HepG2 (cell line): ENCODE data around the gene SUSD3. TPM values are rescaled to one million over a fixed set of nuclear protein-coding genes. Genes with fewer than 3 reads are reported as not detected.

Experiments
- ATAC-seq: fragments of 200-7000 bp; cut with Tn5 transposase; 3 replicates; pipeline ENCODE4 v1.9.1; 2020; ENCODE audit warnings: mild to moderate bottlenecking, moderate library complexity
- BruUV-seq: library from RNA; stranded (reverse); fragments of 400-500 nt; replicated peaks from 2 replicates; lab custom pipeline; 2021; lab: Mats Ljungman, UMichigan
- CTCF ChIA-PET: fragments of 300-600 bp; formaldehyde crosslinking; extraction: SDS; loops from one replicate; lab custom pipeline; 2021; ENCODE audit warnings: low total read pairs, inconsistent platforms, low intra/inter-chr PET ratio; lab: Yijun Ruan, JAX
- POLR2A ChIA-PET: fragments of 350-600 bp; sonication (Branson Sonifier 250); formaldehyde crosslinking; loops from one replicate; lab custom pipeline; 2020; ENCODE audit warnings: antibody characterized with exemption, inconsistent platforms; lab: Yijun Ruan, JAX
- DNase-seq: peaks from one replicate; pipeline ENCODE4 v3.0.0-alpha.2; 2015; ENCODE audit warnings: low spot score
- FAIRE-seq: peaks from 3 replicates; lab custom pipeline; 2011; peaks lifted over from hg19 to GRCh38; lab: Jason Lieb, UNC
- H2AFZ ChIP-seq: one replicate; pipeline ENCODE4 v1.6.1; 2011; ENCODE audit warnings: low read length, inconsistent platforms
- H3K27ac ChIP-seq: fragments of 300-600 bp; 3 replicates; pipeline ENCODE4 v1.8.0; 2011; ENCODE audit warnings: mixed run types, mild to moderate bottlenecking, mixed read lengths, low read length, inconsistent platforms; ENCODE audit not compliant: insufficient read depth; ENCODE audit errors: extremely low read length
- H3K27me3 ChIP-seq, 2 experiments: fragments of 200-600 bp in 1 of 2; 2 replicates in 1 of 2; 3 replicates in 1 of 2; pipeline versions ENCODE4 v1.6.0 to v1.8.0; 2011; ENCODE audit warnings: low read length in 2 of 2, mild to moderate bottlenecking in 2 of 2, moderate library complexity in 2 of 2, inconsistent platforms in 1 of 2; ENCODE audit not compliant: insufficient read depth in 2 of 2, control insufficient read depth in 1 of 2
- H3K36me3 ChIP-seq, 2 experiments: fragments of 200-600 bp in 1 of 2; replicated peaks in 1 of 2; 2 replicates in 1 of 2; 3 replicates in 1 of 2; pipeline versions ENCODE4 v1.5.1 to v1.8.0; 2011; ENCODE audit warnings: low read length in 2 of 2, inconsistent platforms in 1 of 2; ENCODE audit not compliant: insufficient read depth in 2 of 2, control insufficient read depth in 1 of 2
- H3K4me1 ChIP-seq: 2 replicates; pipeline ENCODE4 v1.5.1; 2012; ENCODE audit warnings: low read length, inconsistent platforms; ENCODE audit not compliant: insufficient read depth
- H3K4me2 ChIP-seq: 2 replicates; pipeline ENCODE4 v1.6.0; 2011; ENCODE audit warnings: low read depth, low read length, inconsistent platforms
- H3K4me3 ChIP-seq, 3 experiments: fragments of 200-600 bp in 1 of 3; sonication (generic), shearing (Covaris generic) in 1 of 3; replicated peaks in 1 of 3; 2 replicates each; pipeline ENCODE4 v1.5.1; 2011 to 2016; ENCODE audit warnings: low read length in 3 of 3, inconsistent platforms in 2 of 3, low read depth in 2 of 3, mild to moderate bottlenecking in 2 of 3, control low read depth in 1 of 3, mixed read lengths in 1 of 3; ENCODE audit not compliant: insufficient read depth in 1 of 3
- H3K79me2 ChIP-seq: one replicate; pipeline ENCODE4 v1.6.1; 2011; ENCODE audit warnings: low read length, inconsistent platforms; ENCODE audit not compliant: insufficient read depth
- H3K9ac ChIP-seq: 2 replicates; pipeline ENCODE4 v1.6.0; 2011; ENCODE audit warnings: mild to moderate bottlenecking, low read depth, low read length, inconsistent platforms; ENCODE audit not compliant: insufficient read depth
- H3K9me3 ChIP-seq: 2 replicates; pipeline ENCODE4 v1.5.1; 2012; ENCODE audit warnings: mild to moderate bottlenecking, low read length
- H4K20me1 ChIP-seq: 2 replicates; pipeline ENCODE4 v1.6.0; 2011; ENCODE audit warnings: inconsistent platforms, mild to moderate bottlenecking, low read length, moderate library complexity; ENCODE audit not compliant: insufficient read depth
- CAMTA2 ChIP-seq: sonication (generic); formaldehyde crosslinking; IDR thresholded peaks from 2 replicates; pipeline ENCODE4 v1.4.0; 2020; ENCODE audit warnings: mild to moderate bottlenecking, missing genetic modification reagents, borderline replicate concordance
- ELF3 ChIP-seq: IDR thresholded peaks from 2 replicates; pipeline ENCODE4 v1.6.1; 2016; ENCODE audit warnings: missing genetic modification reagents, missing compliant biosample characterization
- ETV5 ChIP-seq: IDR thresholded peaks from 2 replicates; pipeline ENCODE4 v1.6.1; 2018; ENCODE audit warnings: missing biosample characterization, missing genetic modification reagents, inconsistent platforms, borderline replicate concordance
- HNF1A ChIP-seq, 2 experiments: sonication (generic) in 1 of 2; formaldehyde crosslinking in 1 of 2; IDR thresholded peaks; 2 replicates each; pipeline versions ENCODE4 v1.4.0 to v1.6.1; 2016 to 2020; ENCODE audit warnings: borderline replicate concordance in 1 of 2, low read depth in 1 of 2, mild to moderate bottlenecking in 1 of 2, missing genetic modification reagents in 1 of 2
- IKZF4 ChIP-seq: sonication (generic); formaldehyde crosslinking; IDR thresholded peaks from 2 replicates; pipeline ENCODE4 v1.5.1; 2020; ENCODE audit warnings: borderline replicate concordance, mild to moderate bottlenecking, low read depth, missing genetic modification reagents; ENCODE audit errors: not compliant biosample characterization
- KDM4B ChIP-seq: sonication (generic); formaldehyde crosslinking; IDR thresholded peaks from 2 replicates; pipeline ENCODE4 v1.4.0; 2020; ENCODE audit warnings: missing genetic modification reagents
- RFX3 ChIP-seq: IDR thresholded peaks from 2 replicates; pipeline ENCODE4 v1.6.1; 2016; ENCODE audit warnings: missing biosample characterization, missing genetic modification reagents
- TBL1XR1 ChIP-seq: fragments of 150-350 bp; IDR thresholded peaks from 2 replicates; pipeline ENCODE4 v1.6.1; 2014; ENCODE audit warnings: borderline replicate concordance, low read length; ENCODE audit not compliant: partially characterized antibody
- TBX3 ChIP-seq: fragments of 450-650 bp; IDR thresholded peaks from 2 replicates; pipeline ENCODE4 v1.6.1; 2017; ENCODE audit warnings: antibody characterized with exemption, mild to moderate bottlenecking, inconsistent platforms, borderline replicate concordance
- ZFY ChIP-seq: sonication (generic); formaldehyde crosslinking; IDR thresholded peaks from 2 replicates; pipeline ENCODE4 v1.4.0; 2020; ENCODE audit warnings: missing genetic modification reagents
- ZNF256 ChIP-seq: sonication (generic); formaldehyde crosslinking; conservative IDR thresholded peaks from 2 replicates; pipeline ENCODE4 v1.4.0; 2020; ENCODE audit warnings: missing genetic modification reagents
- ZNF367 ChIP-seq: sonication (generic); formaldehyde crosslinking; IDR thresholded peaks from 2 replicates; pipeline ENCODE4 v1.4.0; 2020; ENCODE audit warnings: missing genetic modification reagents, borderline replicate concordance
- ZNF768 ChIP-seq: sonication (generic); formaldehyde crosslinking; IDR thresholded peaks from 2 replicates; pipeline ENCODE4 v1.4.0; 2020; ENCODE audit warnings: missing genetic modification reagents
- ZNF780A ChIP-seq: sonication (generic); formaldehyde crosslinking; IDR thresholded peaks from 2 replicates; pipeline ENCODE4 v1.8.0; 2022; ENCODE audit warnings: mild to moderate bottlenecking, missing genetic modification reagents, moderate library complexity
- WGBS: methylation state at CpG from one replicate; pipeline ENCODE4 v1.1.6; 2017; ENCODE audit warnings: low lambda C conversion rate; 5-methylcytosine and 5-hydroxymethylcytosine counted together
- in situ Hi-C: cut with HindIII; loops from 2 replicates; pipeline ENCODE4 v1.10.0; 2017; ENCODE audit warnings: low pct_unique_long_range_greater_than_20kb; ENCODE audit not compliant: extremely low pct_ligation_motif_present
- intact Hi-C: fragments of 100-400 bp; cut with micrococcal nuclease; formaldehyde crosslinking; loops from one replicate; pipeline ENCODE4 v1.10.0; 2022; ENCODE audit not compliant: unreplicated experiment
- polyA plus RNA-seq, 8 experiments: library from polyadenylated mRNA; depleted of rRNA in 3 of 8; stranded (reverse) in 7 of 8; unstranded in 1 of 8; fragments of >200 nt; fragmentation: Illumina TruSeq in 4 of 8; extraction: Trizol in 4 of 8; gene quantifications; 2 replicates each; pipeline versions ENCODE4 v1.2.1 to v1.2.3, GENCODE V29; 2011 to 2016; ENCODE audit warnings: low read depth in 4 of 8, missing spikeins in 1 of 8, mixed read lengths in 1 of 8; ENCODE audit not compliant: insufficient read depth in 1 of 8
- total RNA-seq, 5 experiments: library from RNA; depleted of rRNA; stranded (reverse); fragments of >200 nt; fragmentation: Illumina TruSeq; extraction: Trizol; gene quantifications; 2 replicates each; pipeline ENCODE4 v1.2.3, GENCODE V29; 2016; ENCODE audit warnings: low read depth in 1 of 5
- TF ChIP-seq, protein P1 (sequence below): sonication (generic); formaldehyde crosslinking; IDR thresholded peaks from 2 replicates; pipeline ENCODE4 v1.4.0; 2020; ENCODE audit warnings: mild to moderate bottlenecking, low read depth, missing genetic modification reagents

Gene SUSD3
- total and polyA plus RNA-seq, 2 of the 13 experiments (the other 11 are each of a cell fraction or from before 2014, with no cell fraction given), result 7.0 to 9.1 TPM

DNA sequence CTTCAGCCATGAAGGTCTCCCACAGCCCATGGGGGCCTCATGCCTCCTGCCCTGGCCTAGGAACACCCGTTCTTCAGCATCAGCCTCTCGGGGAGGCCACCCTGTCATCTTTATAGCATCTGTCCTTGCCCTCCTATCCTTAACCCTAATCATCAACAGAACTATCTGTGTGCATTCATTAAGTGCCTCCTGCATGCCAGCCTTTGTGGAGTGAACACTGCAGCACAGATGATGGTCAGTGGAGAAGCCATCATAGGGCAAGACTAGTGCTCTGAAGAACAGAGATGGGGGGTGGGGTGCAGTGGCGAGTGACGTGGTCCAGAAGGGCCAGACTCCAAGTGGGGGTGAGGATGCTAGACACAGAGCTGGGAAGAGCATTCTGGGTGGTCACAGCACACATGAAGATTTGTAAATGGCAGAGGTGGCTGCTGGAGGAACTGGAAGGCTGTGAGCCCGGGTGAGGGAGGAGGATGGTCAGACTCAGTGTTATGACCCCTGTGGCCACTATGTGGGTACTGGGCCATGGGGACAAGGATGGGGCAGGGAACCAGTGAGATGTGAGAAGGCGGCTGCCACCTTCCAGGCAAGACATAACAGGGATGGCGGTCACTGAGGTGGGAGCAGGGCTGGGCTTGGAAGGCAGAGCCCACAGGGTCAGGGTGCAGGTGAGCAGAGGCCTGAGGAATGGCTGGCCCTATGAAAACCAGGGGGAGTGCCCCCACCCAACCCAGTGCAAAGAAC lies 33.9 kb downstream of the SUSD3 start:
- DNase-seq (no peak), ATAC-seq (no peak), FAIRE-seq (no peak)
- no TSS peak for BruUV-seq
- H3K4me1 ChIP-seq, result peaks cover 62% of the 10 kb centered on the region
- peaks cover 1 to 5% of the 10 kb centered on the region in 2 experiments; a peak in 2 of 5 replicates for H3K27me3 ChIP-seq
- POLR2A ChIA-PET, result no interaction called here
- H3K9me3 ChIP-seq, result no peaks in the 10 kb centered on the region
- H2AFZ ChIP-seq, result no peak overlapping the region
- no peaks in the 10 kb centered on the region for H3K36me3 ChIP-seq
- CTCF ChIA-PET, result no interaction called here
- no peak overlapping the region for H3K27ac ChIP-seq
- no peak overlapping the region for H3K4me2 ChIP-seq
- no peak overlapping the region for H3K4me3 ChIP-seq
- no peak overlapping the region for H3K9ac ChIP-seq
- WGBS, result 57% methylated on average over 7 of the region's 7 CpGs
- H3K79me2 ChIP-seq, result peaks cover 10% of the 10 kb centered on the region
- in situ Hi-C loops, result no loop called here
- H4K20me1 ChIP-seq, result no peaks in the 10 kb centered on the region
- intact Hi-C loops, result loop anchor here (1.0 kb wide), 1 partner anchor 31 kb away; no protein-coding TSS in a partner anchor
- no peak for TF ChIP-seq ZNF367 (CRISPR knock-in tag)
- no peak for TF ChIP-seq TBX3
- no peak for TF ChIP-seq ELF3
- TF ChIP-seq ZFY (CRISPR knock-in tag), result no peak
- no peak for TF ChIP-seq HNF1A (IDR thresholded peaks at IDR 0.05; ENCODE audit: low read depth)
- no peak for TF ChIP-seq HNF1A (CRISPR knock-in tag; IDR thresholded peaks at IDR 0.05; ENCODE audit: borderline replicate concordance)
- no peak for TF ChIP-seq CAMTA2 (CRISPR knock-in tag)
- no peak for TF ChIP-seq ETV5
- TF ChIP-seq ZNF780A (CRISPR knock-in tag), result no peak
- no peak for TF ChIP-seq KDM4B (CRISPR knock-in tag)
- no peak for TF ChIP-seq ZNF768 (CRISPR knock-in tag)
- TF ChIP-seq RFX3 (CRISPR knock-in tag), result no peak
- no peak for TF ChIP-seq IKZF4 (CRISPR knock-in tag)
- no peak for TF ChIP-seq TBL1XR1
- TF ChIP-seq, protein P1, sequence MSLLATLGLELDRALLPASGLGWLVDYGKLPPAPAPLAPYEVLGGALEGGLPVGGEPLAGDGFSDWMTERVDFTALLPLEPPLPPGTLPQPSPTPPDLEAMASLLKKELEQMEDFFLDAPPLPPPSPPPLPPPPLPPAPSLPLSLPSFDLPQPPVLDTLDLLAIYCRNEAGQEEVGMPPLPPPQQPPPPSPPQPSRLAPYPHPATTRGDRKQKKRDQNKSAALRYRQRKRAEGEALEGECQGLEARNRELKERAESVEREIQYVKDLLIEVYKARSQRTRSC (CRISPR knock-in tag), result no peak
- no peak for TF ChIP-seq ZNF256 (CRISPR knock-in tag)
